Measurements from ENCODE around the gene MRLN. TPM values are rescaled to one million over a fixed set of nuclear protein-coding genes. Genes with fewer than 3 reads are reported as not detected.

MRLN gene
- total RNA-seq, 2 experiments from 2014 or later: not detected

GRCh38 chr10:59752278-59752940, 846 bp downstream of the MRLN start:
- H3K4me1 ChIP-seq (ENCODE audit: insufficient read depth, low read length, poor library complexity, severe bottlenecking): no peaks in the 10 kb centered on the region
- TF ChIP-seq EZH2phosphoT487 (IDR thresholded peaks at IDR 0.05; ENCODE audit: borderline replicate concordance, low read depth, low read length): no peak
- TF ChIP-seq, protein P1, sequence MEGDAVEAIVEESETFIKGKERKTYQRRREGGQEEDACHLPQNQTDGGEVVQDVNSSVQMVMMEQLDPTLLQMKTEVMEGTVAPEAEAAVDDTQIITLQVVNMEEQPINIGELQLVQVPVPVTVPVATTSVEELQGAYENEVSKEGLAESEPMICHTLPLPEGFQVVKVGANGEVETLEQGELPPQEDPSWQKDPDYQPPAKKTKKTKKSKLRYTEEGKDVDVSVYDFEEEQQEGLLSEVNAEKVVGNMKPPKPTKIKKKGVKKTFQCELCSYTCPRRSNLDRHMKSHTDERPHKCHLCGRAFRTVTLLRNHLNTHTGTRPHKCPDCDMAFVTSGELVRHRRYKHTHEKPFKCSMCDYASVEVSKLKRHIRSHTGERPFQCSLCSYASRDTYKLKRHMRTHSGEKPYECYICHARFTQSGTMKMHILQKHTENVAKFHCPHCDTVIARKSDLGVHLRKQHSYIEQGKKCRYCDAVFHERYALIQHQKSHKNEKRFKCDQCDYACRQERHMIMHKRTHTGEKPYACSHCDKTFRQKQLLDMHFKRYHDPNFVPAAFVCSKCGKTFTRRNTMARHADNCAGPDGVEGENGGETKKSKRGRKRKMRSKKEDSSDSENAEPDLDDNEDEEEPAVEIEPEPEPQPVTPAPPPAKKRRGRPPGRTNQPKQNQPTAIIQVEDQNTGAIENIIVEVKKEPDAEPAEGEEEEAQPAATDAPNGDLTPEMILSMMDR (conservative IDR thresholded peaks at IDR 0.05; ENCODE audit: low read length): no peak
- no peaks in the 10 kb centered on the region for H3K9me3 ChIP-seq (ENCODE audit: low read length)
- ChIA-PET CTCF (ENCODE audit: unreplicated experiment) (no interaction called here), POLR2A (interaction anchor here (0.7 kb wide), 1 partner anchor 32 kb away, joined by 3 read pairs; no protein-coding TSS in a partner anchor)
- H3K4me2 ChIP-seq (ENCODE audit: low read length): no peak overlapping the region
- intact Hi-C loops (cut with micrococcal nuclease; ENCODE audit: unreplicated experiment): no loop called here
- no peaks in the 10 kb centered on the region for H4K20me1 ChIP-seq (ENCODE audit: insufficient read depth, low read length)
- H3K36me3 ChIP-seq (ENCODE audit: insufficient read depth, low read length): no peaks in the 10 kb centered on the region
- no TSS peak for BruUV-seq (replicated peaks)
- no peaks in the 10 kb centered on the region for H3K9me2 ChIP-seq (ENCODE audit: insufficient read depth, low read length)
- H2AFZ ChIP-seq (ENCODE audit: low read length): no peak overlapping the region
- H3K27ac ChIP-seq (ENCODE audit: low read depth, low read length, poor library complexity, severe bottlenecking): no peak overlapping the region
- no peak for DNase-seq (ENCODE audit: low spot score)
- H3K79me2 ChIP-seq (ENCODE audit: insufficient read depth, low read depth, low read length): no peaks in the 10 kb centered on the region
- no peak overlapping the region for H3K4me3 ChIP-seq (ENCODE audit: low read depth, low read length, poor library complexity, severe bottlenecking)

DNA sequence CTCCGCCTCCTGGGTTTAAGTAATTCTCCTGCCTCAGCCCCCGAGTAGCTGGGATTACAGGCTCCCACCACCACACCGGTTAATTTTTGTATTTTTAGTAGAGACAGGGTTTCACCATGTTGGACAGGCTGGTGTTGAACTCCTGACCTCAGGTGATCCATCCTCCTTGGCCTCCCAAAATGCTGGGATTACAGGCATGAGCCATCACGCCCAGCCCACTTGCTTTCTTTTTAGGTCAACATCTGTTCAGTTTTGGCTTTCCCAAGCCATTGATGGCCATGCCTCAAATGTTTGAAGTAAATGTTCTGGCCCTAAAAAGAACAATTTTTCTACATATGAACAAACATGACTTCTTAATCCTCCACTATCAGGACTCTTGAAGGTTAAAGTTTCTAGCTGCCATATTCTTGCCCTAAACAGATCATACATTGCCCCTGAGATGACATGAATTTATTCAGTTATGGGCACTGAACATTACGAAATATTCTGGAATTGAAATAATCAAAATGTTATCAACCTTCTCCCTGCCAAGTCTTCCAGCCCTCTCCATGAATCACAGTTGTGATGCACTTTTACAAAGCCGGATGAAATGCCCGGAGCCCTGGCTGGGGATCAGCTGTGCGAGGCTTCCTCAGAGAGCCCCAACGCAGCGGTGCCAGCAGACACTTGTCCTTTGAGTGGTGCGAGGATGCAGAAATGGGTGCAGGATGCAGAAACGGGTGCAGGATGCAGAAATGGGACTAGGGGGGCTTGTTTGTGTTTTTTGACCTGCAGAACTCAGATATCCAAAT, 2.9 kb downstream of the MRLN start:
- no peaks in the 10 kb centered on the region for H3K79me2 ChIP-seq (ENCODE audit: insufficient read depth, low read depth, low read length)
- H3K9me3 ChIP-seq (ENCODE audit: low read length): no peaks in the 10 kb centered on the region
- TF ChIP-seq, protein P1 (conservative IDR thresholded peaks at IDR 0.05; ENCODE audit: low read length): no peak
- TF ChIP-seq EZH2phosphoT487 (IDR thresholded peaks at IDR 0.05; ENCODE audit: borderline replicate concordance, low read depth, low read length): no peak
- ChIA-PET CTCF (ENCODE audit: unreplicated experiment) (no interaction called here), POLR2A (no interaction called here)
- H3K36me3 ChIP-seq (ENCODE audit: insufficient read depth, low read length): no peaks in the 10 kb centered on the region
- H3K9me2 ChIP-seq (ENCODE audit: insufficient read depth, low read length): no peaks in the 10 kb centered on the region
- no peak for DNase-seq (ENCODE audit: low spot score)
- H4K20me1 ChIP-seq (ENCODE audit: insufficient read depth, low read length): no peaks in the 10 kb centered on the region
- BruUV-seq (replicated peaks): no TSS peak
- H3K4me1 ChIP-seq (ENCODE audit: insufficient read depth, low read length, poor library complexity, severe bottlenecking): no peaks in the 10 kb centered on the region
- H3K4me2 ChIP-seq (ENCODE audit: low read length): no peak overlapping the region
- H2AFZ ChIP-seq (ENCODE audit: low read length): no peak overlapping the region
- no peak overlapping the region for H3K27ac ChIP-seq (ENCODE audit: low read depth, low read length, poor library complexity, severe bottlenecking)
- intact Hi-C loops (cut with micrococcal nuclease; ENCODE audit: unreplicated experiment): no loop called here
- no peak overlapping the region for H3K4me3 ChIP-seq (ENCODE audit: low read depth, low read length, poor library complexity, severe bottlenecking)

DNA sequence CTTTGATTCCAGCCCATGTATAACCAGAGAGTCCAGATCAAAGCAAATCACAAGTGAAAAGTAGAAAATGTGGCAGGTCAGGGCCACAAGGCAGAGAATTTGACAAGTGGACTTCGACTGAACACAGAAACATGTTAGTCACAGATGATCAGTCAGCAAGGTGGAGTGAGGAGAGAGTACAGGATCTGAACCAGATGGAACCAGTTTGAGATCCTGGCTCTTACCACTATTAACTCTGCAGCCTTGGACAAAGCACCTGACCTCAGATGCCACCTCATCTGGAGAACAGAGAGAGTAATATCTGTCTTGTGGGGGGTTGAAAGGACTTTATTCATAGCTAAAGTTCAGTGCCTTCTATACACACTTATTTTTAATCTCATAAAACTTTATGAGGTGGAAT, 4.4 kb downstream of the MRLN start:
- Histone ChIP-seq H3K36me3 (ENCODE audit: insufficient read depth, low read length) (no peaks in the 10 kb centered on the region), H3K4me1 (ENCODE audit: insufficient read depth, low read length, poor library complexity, severe bottlenecking) (no peaks in the 10 kb centered on the region), H3K9me3 (ENCODE audit: low read length) (no peaks in the 10 kb centered on the region), H3K4me2 (ENCODE audit: low read length) (no peak overlapping the region), H3K4me3 (ENCODE audit: low read depth, low read length, poor library complexity, severe bottlenecking) (no peak overlapping the region), H4K20me1 (ENCODE audit: insufficient read depth, low read length) (no peaks in the 10 kb centered on the region), H2AFZ (ENCODE audit: low read length) (no peak overlapping the region), H3K27ac (ENCODE audit: low read depth, low read length, poor library complexity, severe bottlenecking) (no peak overlapping the region), H3K9me2 (ENCODE audit: insufficient read depth, low read length) (no peaks in the 10 kb centered on the region), H3K79me2 (ENCODE audit: insufficient read depth, low read depth, low read length) (no peaks in the 10 kb centered on the region)
- intact Hi-C loops (cut with micrococcal nuclease; ENCODE audit: unreplicated experiment): no loop called here
- CTCF ChIA-PET (ENCODE audit: unreplicated experiment): no interaction called here
- TF ChIP-seq EZH2phosphoT487 (IDR thresholded peaks at IDR 0.05; ENCODE audit: borderline replicate concordance, low read depth, low read length): no peak
- TF ChIP-seq, protein P1 (conservative IDR thresholded peaks at IDR 0.05; ENCODE audit: low read length): no peak
- DNase-seq (ENCODE audit: low spot score): no peak
- no TSS peak for BruUV-seq (replicated peaks)
- POLR2A ChIA-PET: interaction anchor here (0.6 kb wide), 1 partner anchor 1757 kb away, joined by 3 read pairs; no protein-coding TSS in a partner anchor

Data from OCI-LY7 (cell line).